Spleen (tissue), 7 donors: ENCODE measurements around the gene TMEM40.

Source experiments
- CTCF ChIP-seq, 11 experiments: fragments of 200-600 bp in 7 of 11; fragments of 450-650 bp in 4 of 11; sonication (generic) in 4 of 11; IDR thresholded peaks in 8 of 11; conservative IDR thresholded peaks in 3 of 11; 1 replicate in 7 of 11; 2 replicates in 4 of 11; pipeline versions ENCODE4 v1.4.0 to v1.8.0; 2016 to 2021; ENCODE audit warnings: antibody characterized with exemption in 11 of 11, inconsistent platforms in 4 of 11, mild to moderate bottlenecking in 1 of 11
- POLR2A ChIP-seq, 3 donors: fragments of 450-650 bp; IDR thresholded peaks; one replicate each; pipeline ENCODE4 v1.5.1; 2017; ENCODE audit warnings: antibody characterized with exemption in 3 of 3, mild to moderate bottlenecking in 1 of 3
- POLR2AphosphoS5 ChIP-seq, 3 donors: sonication (generic); formaldehyde crosslinking; IDR thresholded peaks; one replicate each; pipeline ENCODE4 v1.5.1; 2017; ENCODE audit warnings: antibody characterized with exemption in 3 of 3
- donor health status: DM: no; HTN: no; CAD: no; lungs with moderate emphysema.
- donor health status: DM: no; HTN: no; CAD: no.
- donor health status: DM: no; HTN: no; CAD: no.

DNA sequence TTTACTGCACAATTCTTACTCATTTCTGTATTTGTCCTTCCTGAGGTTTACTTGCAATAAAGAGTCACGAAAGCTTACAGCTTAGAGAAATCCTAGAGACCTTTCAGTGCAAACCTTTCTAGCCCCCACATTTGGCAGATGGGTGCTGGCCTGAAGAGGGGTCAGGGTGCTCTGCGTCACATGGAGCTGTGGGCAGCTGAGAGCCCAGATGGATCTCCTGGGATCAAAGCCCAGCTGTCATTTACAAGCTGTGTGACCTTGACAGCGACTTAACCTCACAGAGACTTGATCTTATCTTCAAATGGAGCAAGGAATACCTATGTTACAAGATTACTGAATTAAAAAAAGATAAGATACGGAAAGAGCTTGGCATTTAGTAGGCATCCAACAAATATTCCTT, 71.1 kb downstream of the TMEM40 start:
- TF ChIP-seq CTCF (IDR thresholded peaks at IDR 0.05 in 8 of 11, conservative IDR thresholded peaks at IDR 0.05 in 3 of 11), result no peak
- no peak for TF ChIP-seq POLR2AphosphoS5 (IDR thresholded peaks at IDR 0.05)
- TF ChIP-seq POLR2A (IDR thresholded peaks at IDR 0.05), result no peak
